Colon (tissue), 2 donors: ENCODE data around the gene CHST11.

Experiments used
- FAIRE-seq: peaks from 2 replicates; lab custom pipeline; 2012; peaks lifted over from hg19 to GRCh38; lab: Jason Lieb, UNC
- donor health status: control.
- donor health status: control.

CHST11 gene

DNA sequence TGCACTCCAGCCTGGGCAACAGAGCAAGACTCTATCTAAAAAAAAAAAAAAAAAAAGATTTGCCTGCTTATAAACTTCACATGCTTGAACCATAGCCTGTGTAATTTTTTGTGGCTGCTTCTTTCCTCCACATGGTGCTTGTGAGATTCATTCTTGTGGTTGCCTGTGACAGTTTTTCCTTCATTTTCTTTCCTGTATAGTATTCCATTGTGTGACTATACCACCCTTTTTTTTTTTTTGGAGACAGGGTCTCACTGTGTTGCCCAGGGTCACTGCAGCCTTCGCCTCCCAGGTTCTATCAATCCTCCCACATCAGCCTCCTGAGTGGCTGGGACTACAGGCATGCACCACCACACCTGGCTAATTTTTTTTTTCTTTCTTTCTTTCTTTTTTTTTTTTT lies 22.6 kb upstream of the CHST11 start:
- no peak for FAIRE-seq

DNA sequence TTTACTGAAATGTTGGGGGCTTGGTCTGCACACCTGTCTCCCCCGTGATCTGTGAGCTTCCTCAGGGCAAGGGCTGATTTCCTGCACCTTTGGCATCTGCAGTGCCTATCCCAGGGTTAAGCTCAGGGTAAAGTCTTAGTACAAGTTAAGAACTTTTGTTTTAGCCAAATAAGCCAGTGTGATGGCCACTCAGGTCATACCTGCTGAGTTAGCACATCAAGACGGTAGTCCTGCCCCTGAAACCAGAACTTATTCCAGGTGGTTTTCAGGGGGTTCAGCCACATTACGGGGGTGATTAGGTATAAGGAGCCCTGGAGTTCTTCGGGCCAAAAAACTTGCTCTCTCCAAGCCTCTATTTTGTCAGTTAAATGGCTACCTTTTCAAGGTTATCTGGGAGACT lies 21.6 kb upstream of the CHST11 start:
- FAIRE-seq = no peak

DNA sequence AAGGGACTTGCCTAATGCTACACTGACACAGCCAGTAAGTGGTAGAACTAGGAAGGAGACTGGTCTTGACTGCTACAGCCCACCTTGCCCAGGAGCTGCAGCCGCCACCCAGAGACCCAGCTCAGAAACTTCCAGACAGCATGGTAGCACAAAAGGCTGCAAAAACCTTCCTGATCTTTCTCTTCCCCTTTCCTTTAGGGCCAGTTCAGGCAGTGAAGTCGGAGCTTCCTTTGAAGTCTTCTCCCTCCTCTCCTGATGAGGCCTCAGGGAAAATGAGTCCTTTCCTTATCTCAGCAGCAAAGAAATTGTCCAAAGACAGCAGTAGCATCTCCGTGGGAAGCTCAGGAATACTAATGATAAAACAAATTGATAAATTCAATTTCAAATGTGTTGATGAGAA lies 21.0 kb upstream of the CHST11 start:
- no peak for FAIRE-seq

DNA sequence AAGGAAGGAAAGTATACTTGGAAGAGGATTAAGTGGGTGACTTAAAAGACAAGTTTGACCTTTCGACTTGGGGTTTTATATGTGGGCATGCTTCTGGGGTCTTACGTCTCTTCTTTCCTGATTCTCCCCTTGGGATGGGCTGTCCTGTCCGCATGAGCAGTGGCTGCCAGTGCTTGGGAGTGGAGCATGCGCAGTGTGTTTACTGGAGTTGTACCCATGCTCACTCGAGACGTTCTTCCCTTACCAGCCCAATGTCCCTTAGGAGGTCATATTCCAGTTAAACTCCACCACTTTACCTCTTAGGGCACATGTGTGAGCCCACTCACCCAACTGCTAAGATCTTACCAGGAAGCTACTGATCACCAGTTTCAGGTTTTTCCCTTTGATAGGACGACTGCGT lies 20.0 kb upstream of the CHST11 start:
- no peak for FAIRE-seq

DNA sequence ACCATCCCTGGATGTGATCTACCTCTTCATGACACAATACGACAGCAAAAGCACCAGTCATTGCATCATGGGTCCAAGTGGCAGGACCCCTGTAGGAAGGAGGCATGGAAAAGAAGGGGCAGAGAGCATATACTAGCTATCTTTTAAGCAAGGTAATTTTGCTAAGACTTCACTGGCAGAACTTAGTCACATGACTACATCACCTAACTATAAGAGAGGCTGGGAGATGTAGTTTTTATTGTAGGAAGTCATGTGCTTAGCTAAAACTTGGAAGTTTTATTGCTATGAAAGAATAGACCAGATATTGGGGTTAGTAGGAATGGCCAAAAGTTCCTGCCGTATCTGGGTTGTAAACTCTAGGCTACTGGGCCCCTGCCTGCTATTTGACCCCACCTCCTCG lies 18.6 kb upstream of the CHST11 start:
- no peak for FAIRE-seq

DNA sequence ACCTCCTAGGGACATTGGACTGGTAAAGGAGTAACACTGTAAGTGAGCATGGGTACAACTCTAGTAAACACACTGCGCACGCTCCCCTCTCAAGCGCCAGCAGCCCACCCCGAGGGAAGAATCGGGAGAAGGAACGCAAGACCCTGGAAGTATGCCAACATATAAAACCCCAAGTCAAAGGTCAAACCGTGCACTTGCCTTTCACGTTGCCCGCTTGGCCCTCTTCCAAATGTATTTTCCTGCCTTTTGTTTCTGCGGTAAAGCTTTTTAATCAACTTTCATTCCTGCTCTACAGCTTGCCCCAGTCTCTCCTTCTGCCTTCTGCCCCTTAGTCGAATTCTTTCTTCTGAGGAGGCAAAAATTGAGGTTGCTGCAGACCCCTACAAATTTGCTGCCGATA lies 17.6 kb upstream of the CHST11 start:
- FAIRE-seq = no peak

DNA sequence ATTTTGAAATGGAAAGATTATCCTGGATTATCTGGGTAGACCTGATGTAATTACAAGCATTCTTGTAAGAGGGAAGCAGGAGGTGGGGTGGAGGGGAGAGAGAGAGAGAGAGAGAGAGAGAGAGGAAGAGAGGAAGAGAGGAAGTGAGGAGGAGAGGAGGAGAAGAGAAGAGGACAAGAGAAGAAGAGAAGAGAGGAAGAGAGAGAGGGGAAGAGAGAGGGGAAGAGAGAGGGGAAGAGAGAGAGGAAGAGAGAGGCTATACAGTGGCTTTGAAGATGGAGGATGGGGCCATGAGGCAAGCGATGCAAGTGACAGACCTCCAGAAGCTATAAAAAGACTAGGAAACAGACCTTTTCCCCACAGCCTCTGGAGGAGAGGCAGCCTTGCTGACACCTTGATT lies 13.7 kb upstream of the CHST11 start:
- no peak for FAIRE-seq

DNA sequence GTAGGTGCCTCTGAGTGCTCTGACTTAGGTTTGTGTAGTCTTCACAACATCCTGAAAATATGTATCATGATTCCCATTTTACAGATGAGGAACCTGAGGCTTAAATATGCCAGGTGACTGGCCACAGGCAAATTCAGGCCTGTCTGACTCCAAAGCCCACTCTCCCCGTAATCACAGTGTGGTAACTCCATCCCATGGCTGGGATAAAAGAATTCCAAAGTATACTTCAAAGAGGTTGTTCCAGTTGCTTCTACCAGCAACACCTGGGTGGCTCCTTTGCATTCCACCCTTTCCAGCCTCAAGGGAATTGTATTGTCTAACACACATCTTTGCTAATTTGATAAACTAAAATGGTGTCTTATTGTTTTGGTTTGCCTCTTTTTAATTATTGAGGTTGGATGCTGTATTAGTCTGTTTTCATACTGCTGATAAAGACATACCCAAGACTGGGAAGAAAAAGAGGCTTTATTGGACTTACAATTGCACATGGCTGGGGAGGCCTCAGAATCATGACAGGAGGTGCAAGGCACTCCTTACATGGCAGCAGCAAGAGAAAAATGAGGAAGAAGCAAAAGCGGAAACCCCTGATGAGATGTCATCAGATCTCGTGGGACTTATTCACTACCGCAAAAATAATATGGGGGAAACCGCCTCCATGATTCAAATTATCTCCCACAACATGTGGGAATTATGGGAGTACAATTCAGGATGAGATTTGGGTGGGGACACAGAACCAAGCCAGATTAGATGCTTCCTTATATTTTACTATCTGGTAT lies 9.9 kb upstream of the CHST11 start:
- no peak for FAIRE-seq

DNA sequence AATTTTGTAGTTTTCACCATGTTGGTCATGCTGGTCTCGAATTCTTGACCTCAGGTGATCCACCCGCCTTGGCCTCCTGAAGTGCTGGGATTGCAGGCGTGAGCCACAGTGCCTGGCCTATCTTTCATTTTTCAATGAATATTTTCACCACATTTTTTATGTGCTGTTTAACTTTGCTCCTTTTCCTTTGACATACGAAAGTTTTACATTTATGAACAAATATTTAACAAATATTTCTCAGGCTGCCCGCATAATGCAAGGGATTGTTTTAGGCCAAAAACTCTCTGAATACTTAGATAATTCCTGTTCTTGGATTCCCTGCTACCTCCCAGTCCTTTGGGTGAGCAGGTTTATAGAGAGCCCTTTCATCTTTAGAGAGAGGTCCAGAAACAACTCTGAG lies 8.7 kb upstream of the CHST11 start:
- FAIRE-seq = no peak

DNA sequence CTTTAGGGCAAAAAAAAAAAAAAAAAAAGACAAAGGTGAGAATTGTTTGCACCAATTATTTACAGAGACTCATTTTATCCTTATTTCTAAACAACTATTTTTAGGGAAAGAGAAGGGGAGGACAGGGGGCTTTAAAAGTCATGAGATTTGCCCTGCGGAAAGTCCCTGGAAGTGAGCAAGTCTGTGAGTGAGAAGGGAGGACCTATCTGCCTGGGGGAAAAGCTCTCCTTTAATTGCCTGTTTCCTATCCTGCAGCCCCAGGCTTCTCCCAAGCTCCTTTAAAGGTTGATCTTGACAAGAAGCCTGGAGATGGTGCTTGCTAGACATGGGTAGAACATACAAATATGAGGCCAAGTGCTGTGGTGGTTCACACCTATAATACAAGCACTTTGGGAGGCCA lies 8.3 kb upstream of the CHST11 start:
- FAIRE-seq = no peak

DNA sequence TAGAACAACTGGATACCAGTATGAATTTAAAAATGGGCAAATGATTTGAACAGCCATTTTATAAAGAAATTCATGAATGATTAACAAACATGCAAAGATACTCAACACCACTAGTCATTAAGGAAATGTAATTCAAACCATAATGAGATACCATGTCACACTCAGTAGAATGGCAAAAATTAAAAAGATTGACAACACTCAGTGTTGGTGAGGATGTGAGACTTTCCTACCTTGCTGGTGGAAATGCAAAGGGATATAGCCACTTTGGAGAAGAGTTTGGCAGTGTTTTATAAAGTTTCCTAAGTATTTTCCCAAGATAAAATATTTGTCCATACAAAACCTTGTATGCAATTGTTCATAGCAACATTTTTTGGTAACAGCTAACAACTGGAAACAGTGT lies 6.0 kb upstream of the CHST11 start:
- no peak for FAIRE-seq

DNA sequence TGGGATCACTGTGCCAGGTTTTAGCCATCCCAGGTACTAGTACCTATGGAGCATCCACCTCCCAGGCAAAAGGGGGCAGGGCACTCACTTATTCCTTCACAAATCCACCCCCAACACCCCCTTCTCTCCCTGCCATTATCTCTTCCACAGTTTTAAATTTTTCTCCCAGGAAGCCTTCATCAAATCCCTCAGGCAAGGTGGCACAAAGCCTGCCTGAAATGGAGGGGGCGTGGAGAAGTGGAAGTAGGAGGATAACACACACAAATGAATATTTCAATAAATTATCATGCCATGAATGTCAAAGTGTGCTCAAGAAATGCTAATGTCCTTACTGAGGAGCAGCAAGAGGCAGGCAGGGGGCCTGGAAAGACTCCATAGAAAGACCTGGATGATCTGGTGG lies 4.7 kb upstream of the CHST11 start:
- no peak for FAIRE-seq

DNA sequence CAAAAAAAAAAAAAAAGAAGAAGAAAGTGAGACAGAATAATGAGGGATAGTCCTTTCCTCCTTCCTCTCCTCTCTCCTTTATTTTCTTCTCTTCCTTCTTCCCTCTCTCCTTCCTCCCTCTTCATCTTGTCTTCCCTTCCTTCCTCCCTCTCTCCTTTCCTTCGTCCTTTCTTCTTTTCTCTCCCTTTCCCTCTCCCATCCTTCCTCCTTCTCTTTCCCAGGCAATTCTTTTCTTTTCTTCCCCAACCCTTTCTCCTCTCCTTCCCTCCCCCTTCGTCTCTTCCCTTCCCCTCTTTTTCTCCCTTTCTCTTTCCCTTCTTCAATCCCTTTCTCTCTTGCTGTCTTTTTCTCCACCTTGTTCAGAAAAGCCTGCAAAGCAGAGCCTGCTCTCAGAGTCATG lies 3.6 kb upstream of the CHST11 start:
- FAIRE-seq = no peak

DNA sequence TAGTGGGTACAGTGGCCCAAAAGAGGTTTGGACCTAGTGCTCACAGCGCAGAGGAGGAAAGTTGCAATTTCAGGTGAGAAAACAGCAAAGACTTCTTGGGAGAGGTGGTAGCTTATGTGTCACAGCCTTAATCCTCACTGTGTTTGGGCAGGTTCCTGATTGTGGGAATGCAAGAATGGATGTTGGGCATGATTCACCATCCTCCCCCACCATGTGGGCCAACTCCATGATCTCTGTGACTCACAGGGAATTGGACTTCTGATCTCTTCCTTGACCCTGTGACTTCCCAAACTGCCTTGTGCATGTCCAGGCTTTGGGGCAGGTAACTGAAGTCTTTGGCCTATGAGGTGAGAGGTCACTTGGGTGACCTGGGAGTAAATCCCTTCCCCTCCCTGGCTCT lies 1.8 kb upstream of the CHST11 start:
- no peak for FAIRE-seq

DNA sequence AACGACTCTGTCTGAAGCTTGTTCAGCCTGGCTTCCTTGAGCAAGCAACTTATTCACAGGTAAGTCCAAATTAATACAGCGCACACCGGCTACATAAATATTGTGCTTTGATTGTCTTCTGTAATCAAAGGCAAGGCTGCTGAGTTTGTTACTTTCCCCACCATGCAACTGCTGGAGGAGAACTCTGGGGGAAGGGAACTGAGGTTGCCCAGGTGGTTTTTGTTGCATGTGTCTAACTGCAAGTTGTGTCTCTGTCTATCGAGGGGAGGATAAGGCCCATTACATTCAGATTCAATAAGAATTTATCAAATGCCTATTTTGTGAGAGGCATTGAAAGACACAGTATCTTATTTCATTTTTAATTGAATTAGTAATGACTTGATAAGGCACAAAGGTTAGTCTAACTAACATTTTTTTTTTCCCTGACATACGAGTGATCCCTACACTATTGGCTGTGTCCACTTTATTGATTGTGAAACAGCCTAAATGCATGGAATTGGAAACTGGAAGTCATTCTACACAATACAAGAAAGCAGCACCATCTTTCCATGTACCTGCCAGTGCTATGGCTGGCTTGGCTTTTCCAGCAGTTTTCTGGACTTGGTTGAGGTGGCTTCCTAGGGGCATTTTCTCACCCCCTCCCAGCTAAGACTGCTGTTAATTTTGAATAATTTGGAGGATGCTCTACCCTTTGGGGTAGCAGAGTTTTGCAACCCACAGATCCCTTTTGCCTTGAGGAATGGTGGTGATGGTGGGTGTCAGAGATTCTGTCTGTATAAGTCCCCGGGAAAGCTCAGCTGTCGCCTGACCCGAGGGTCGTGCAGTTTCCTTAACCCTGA lies 951 bp upstream of the CHST11 start:
- no peak for FAIRE-seq

DNA sequence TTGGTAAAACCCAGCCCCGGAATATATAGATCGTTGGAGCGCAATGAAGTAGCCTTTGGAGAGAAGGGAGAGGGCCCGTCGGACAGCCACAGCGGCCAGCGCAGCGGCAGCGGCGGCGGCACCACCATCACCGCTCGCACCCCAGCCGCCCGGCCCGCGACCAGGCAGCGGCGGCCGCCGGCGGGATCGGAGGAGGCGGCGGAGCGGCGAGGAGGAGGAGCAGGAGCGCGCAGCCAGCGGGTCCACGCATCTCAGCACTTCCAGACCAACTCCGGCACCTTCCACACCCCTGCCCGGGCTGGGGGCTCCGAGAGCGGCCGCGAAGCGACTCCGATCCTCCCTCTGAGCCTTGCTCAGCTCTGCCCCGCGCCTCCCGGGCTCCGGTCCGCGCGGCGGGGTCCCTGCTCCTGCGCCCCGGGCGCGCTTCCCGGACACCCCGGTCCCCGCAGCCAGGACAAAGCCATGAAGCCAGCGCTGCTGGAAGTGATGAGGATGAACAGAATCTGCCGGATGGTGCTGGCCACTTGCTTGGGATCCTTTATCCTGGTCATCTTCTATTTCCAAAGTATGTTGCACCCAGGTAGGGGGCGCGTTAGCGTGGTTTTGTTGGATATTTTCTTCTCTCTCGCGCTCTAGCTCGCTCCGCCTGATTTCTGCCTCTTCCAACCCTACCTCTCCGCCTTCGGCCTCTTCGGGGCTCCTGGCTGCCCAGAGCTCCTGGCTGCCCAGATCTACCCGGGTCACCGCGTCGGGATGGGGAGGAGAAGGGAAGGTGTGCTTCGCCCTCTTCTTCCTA lies 400 bp downstream of the CHST11 start:
- FAIRE-seq = no peak

DNA sequence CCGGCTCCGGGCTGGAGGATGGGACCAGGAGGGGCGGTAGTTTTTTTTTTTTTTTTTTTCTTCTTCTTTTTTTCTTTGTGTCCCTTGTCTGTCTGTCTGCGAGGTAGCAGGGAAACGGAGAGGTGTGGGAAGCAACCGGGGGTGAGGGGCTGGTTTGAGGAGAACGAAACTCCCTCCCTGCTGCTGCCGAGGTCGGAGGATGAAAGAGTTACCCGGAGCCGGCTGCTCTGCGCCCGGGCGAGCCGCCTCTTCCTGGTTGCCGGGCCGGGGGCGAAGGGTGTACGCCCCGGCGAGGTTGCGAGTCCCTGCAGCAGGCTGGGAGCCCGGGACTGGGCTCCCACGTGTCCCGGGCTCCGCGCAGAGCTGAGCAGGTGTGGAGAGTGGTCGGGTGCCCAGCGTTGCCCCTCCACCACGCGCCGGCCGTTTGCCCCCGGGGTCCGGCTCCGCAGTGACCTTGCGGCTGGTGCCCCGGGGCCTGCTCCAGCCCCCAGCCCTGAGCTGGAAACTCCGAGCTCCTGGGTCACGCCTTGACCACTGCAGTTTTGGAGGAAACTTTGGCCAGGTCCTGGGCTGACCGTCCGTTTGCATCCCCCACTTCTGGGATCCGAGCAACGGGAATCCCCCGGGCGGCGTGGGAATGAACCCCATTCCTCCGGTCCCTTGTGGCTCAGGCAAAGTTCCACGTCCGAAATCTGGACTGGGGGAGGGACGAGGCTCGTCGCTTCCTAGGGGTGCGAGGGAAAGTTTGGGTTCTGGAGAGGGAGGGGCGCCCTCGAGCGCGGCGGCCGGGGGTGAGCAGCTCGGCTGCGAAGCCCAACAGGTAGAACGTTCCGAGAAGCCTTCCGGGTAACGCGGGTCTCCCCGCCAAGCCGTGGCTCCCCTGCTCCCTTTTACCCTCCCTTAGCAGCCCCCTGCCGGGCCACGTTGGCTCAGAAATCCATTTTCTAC lies 1.3 kb downstream of the CHST11 start:
- no peak for FAIRE-seq

DNA sequence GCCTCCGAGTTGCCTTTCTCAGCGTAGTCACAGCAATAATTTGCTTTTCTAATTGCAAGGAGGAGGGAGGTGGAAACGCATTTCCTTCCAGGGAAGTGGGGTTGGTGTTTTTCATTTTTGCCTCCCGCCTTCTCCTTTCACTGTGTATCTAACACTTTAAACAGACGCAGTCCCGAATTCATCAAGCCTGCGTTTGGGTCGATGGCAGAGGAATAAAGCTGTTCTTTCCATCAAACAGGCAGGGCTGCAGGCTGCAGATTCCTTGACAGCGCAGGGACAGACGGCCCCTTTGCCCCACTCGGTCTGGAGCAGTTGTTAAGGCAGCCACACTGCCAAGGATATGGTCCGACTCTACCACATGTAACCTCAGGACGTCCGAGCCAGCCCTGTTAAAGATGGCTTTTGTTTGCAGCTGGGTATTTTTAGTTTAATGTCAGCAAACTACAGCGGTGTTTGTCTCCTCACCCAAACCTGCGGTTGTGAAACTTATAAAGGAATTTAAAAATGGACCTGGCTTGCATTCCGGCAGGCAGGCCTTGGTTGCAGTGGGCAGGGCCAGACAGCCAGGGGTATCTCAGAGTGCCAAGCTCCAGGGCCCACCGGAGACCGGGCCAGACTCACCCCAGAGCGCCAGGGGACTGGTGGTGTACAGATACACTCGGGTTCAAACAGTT lies 2.1 kb downstream of the CHST11 start:
- FAIRE-seq = no peak

DNA sequence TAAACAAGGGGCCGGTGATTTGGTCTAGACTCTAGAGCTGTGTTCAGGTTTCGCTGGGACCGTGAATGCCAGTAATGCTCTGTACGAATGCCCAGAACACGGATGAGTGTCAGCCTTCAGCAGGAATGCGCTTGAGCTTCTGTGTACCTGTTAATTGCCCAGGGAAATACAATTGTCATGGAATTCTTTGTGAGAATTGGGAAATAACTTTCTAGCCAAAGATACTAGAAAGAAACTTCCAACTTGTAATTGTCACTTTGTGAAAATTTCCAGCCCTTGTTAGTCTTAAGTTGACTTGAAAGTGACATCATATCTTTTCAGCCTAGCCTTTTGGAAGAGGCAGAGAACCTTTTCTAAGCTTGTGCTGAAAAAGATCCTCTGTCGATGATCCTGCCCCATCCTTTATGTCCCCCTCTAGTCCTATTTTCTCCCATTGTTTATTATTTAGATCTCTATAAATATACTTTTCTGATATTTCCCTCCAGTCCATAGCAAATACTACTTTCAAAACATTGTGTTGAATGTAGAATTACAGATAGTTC lies 2.7 kb downstream of the CHST11 start:
- no peak for FAIRE-seq

DNA sequence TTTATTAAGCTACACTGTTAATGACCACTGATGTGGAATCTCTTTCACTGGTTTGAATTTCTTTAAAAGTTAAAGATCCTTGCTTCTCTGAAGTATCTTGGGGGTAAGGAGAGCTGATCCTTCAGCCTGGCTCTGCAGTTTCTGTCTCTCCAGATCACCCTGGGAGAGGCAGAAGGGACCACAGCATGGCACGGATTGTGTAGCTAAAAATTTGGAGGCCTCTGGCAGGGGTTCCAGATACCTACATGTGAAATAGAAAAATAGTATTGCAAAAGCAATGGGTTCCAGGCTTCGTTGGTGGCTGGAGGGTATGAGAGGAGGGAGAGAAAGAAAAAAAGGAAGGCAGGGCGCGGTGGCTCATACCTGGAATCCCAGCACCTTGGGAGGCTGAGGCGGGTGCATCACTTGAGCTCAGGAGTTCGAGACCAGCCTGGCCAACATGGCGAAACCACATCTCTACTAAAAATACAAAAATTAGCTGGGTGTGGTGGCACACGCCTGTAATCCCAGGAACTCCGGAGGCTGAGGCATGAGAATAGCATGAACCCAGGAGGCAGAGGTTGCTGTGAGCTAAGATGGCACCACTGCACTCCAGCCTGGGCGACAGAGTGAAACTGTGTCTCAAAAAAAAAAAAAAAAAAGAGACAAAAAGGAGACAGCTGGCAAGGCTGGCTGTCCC lies 3.4 kb downstream of the CHST11 start:
- no peak for FAIRE-seq
